Psoas muscle (tissue), 8 donors: Measurements from ENCODE around the gene IQCE. TPM values are rescaled to one million over a fixed set of nuclear protein-coding genes. Genes with fewer than 3 reads are reported as not detected.

Experiments used
- ATAC-seq, 4 donors: fragments of 200-7000 bp; cut with Tn5 transposase; one replicate each; pipeline ENCODE4 v1.9.1; 2020; ENCODE audit warnings: moderate library complexity in 3 of 4, mild to moderate bottlenecking in 2 of 4
- DNase-seq, 2 donors: peaks; one replicate each; pipeline ENCODE4 v3.0.0-alpha.2; 2020
- H3K27ac ChIP-seq: fragments of 200-600 bp; one replicate; pipeline ENCODE4 v1.8.0; 2022
- H3K27me3 ChIP-seq, 3 donors: fragments of 200-600 bp in 1 of 3; one replicate each; pipeline versions ENCODE4 v1.6.1 to v1.8.0; 2013 to 2022; ENCODE audit warnings: low read length in 2 of 3, mild to moderate bottlenecking in 2 of 3, moderate library complexity in 1 of 3; ENCODE audit not compliant: insufficient read depth in 3 of 3
- H3K36me3 ChIP-seq, 2 donors: fragments of 200-600 bp in 1 of 2; one replicate each; pipeline versions ENCODE4 v1.6.1 to v1.8.0; 2013 to 2022; ENCODE audit warnings: low read depth in 1 of 2, mild to moderate bottlenecking in 1 of 2, moderate library complexity in 1 of 2; ENCODE audit not compliant: insufficient read depth in 1 of 2
- H3K4me1 ChIP-seq: fragments of 200-600 bp; one replicate; pipeline ENCODE4 v1.8.0; 2022
- H3K4me3 ChIP-seq: fragments of 200-600 bp; one replicate; pipeline ENCODE4 v1.8.0; 2022; ENCODE audit warnings: mild to moderate bottlenecking
- H3K9me3 ChIP-seq: fragments of 200-600 bp; one replicate; pipeline ENCODE4 v1.8.0; 2022
- WGBS, 3 donors: extraction: QIAGEN DNeasy Blood & Tissue Kit; methylation state at CpG; one replicate each; pipeline versions ENCODE4 v1.1.6 to v1.1.7; 2013; 5-methylcytosine and 5-hydroxymethylcytosine counted together
- intact Hi-C, 2 donors: fragments of 100-400 bp; cut with DNase I; formaldehyde crosslinking; loops; one replicate each; pipeline versions ENCODE4 v1.11.0 to v1.14.2; 2022
- polyA plus RNA-seq, 3 donors: library from polyadenylated mRNA; stranded (reverse); fragments of 200-250 nt; gene quantifications; one replicate each; pipeline ENCODE4 v1.2.3, GENCODE V29; 2013
- total RNA-seq, 4 donors: library from RNA; stranded (reverse); fragmentation: NEBNext Ultra II Directional in 2 of 4; extraction: Animal tissue kit (Norgen Biotek cat#: 25700) in 2 of 4; gene quantifications; one replicate each; pipeline versions ENCODE4 v1.2.1 to v1.2.4, GENCODE V29; 2021 to 2023
- TF ChIP-seq, protein P1 (sequence below): fragments of 200-600 bp; IDR thresholded peaks from one replicate; pipeline ENCODE4 v1.8.0; 2022; ENCODE audit warnings: antibody characterized with exemption
- donor health status: healthy with polysubstance abuse.
- donor health status: DM: no; HTN: no; CAD: no; lungs with moderate emphysema.
- donor health status: Bipolar disorder and iron deficiency.
- donor health status: healthy.
- donor health status: DM: yes; HTN: yes; CAD: no.
- donor health status: DM: no; HTN: no; CAD: no.
- donor health status: DM: no; HTN: no; CAD: no.
- donor health status: DM: yes; HTN: yes; CAD: no.

The IQCE gene
- total and polyA plus RNA-seq, 7 donors, result 2.4 to 9.6 (median 6.6) TPM

DNA sequence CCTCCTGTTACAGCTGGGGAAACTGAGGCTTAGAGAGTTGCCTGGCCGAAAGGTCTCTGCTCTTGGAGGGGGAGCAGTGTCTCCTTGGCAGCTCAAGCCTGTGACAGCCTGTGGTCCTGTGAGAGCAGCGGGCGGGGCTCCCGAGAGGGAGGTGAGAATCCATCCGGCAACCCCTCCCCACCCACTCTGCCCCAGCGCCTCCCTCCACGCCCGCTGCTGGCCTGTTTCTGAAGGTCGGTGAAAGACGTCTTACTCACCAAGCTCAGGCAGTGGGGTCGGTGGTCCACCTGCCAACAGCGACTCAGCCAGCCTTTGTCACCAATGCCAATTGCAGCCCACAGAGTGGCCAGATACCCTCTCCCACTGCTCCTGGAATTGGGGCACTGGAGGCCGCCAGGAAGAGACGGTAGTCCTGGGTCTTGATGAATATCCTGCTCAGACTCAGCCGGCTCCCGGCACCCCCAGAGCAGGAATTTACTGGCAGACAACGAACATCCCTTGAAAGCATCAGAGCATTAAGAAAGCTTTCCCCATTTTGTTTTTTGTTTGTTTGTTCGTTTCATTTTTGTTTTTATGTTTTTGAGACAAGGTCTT is 65.6 kb downstream of the IQCE start:
- Histone ChIP-seq H3K36me3 (no peaks in the 10 kb centered on the region), H3K27me3 (no peaks in the 10 kb centered on the region), H3K4me3 (no peak overlapping the region), H3K9me3 (no peaks in the 10 kb centered on the region), H3K4me1 (peaks cover 14% of the 10 kb centered on the region), H3K27ac (no peak overlapping the region)
- 84 to 86% (median 86%) methylated on average over 18 of the region's 18 CpGs for WGBS, 3 donors
- intact Hi-C loops, result no loop called here
- DNase-seq (no peak), ATAC-seq (no peak)
- TF ChIP-seq, protein P1, sequence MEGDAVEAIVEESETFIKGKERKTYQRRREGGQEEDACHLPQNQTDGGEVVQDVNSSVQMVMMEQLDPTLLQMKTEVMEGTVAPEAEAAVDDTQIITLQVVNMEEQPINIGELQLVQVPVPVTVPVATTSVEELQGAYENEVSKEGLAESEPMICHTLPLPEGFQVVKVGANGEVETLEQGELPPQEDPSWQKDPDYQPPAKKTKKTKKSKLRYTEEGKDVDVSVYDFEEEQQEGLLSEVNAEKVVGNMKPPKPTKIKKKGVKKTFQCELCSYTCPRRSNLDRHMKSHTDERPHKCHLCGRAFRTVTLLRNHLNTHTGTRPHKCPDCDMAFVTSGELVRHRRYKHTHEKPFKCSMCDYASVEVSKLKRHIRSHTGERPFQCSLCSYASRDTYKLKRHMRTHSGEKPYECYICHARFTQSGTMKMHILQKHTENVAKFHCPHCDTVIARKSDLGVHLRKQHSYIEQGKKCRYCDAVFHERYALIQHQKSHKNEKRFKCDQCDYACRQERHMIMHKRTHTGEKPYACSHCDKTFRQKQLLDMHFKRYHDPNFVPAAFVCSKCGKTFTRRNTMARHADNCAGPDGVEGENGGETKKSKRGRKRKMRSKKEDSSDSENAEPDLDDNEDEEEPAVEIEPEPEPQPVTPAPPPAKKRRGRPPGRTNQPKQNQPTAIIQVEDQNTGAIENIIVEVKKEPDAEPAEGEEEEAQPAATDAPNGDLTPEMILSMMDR, result no peak

GRCh38 chr7:2626498-2627117 is 67.8 kb downstream of the IQCE start:
- intact Hi-C loops, result no loop called here
- Histone ChIP-seq H3K36me3 (no peaks in the 10 kb centered on the region), H3K9me3 (no peaks in the 10 kb centered on the region), H3K27ac (no peak overlapping the region), H3K27me3 (no peaks in the 10 kb centered on the region), H3K4me1 (peaks cover 24% of the 10 kb centered on the region), H3K4me3 (no peak overlapping the region)
- TF ChIP-seq, protein P1, result no peak
- DNase-seq (no peak), ATAC-seq (no peak)
- 45 to 52% (median 51%) methylated on average over 18 to 20 of the region's 20 CpGs for WGBS, 3 donors

- Histone ChIP-seq H3K9me3 (no peaks in the 10 kb centered on the region), H3K4me3 (no peak overlapping the region), H3K36me3 (no peaks in the 10 kb centered on the region), H3K4me1 (peaks cover 22% of the 10 kb centered on the region), H3K27ac (no peak overlapping the region), H3K27me3 (no peaks in the 10 kb centered on the region)
- TF ChIP-seq, protein P1, result no peak
- intact Hi-C loops, result no loop called here
- DNase-seq, result no peak
- no peak for ATAC-seq
- 84 to 91% (median 89%) methylated on average over 9 of the region's 9 CpGs for WGBS, 3 donors
These were observed 68.7 kb downstream of the IQCE start for GRCh38 chr7:2627258-2628129.

DNA sequence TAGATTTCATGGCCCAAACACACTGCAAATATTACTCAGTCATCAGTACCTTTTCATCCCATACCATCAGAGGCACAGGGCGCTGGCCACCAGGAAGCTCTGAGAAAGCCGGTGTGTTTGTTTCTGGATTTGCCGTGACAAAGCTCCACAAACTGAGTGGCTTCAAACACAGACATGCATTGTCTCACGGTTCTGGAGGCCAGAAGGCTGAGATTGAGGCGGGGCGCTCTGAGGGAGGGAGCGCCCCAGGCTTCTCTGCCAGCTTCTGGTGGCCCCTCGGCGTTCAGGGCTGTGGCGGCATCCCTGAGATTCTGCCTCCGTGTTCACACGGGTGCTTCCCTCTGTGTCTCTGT is 69.3 kb downstream of the IQCE start:
- intact Hi-C loops, result no loop called here
- Histone ChIP-seq H3K4me3 (no peak overlapping the region), H3K27ac (no peak overlapping the region), H3K36me3 (no peaks in the 10 kb centered on the region), H3K4me1 (peaks cover 25% of the 10 kb centered on the region), H3K27me3 (no peaks in the 10 kb centered on the region), H3K9me3 (no peaks in the 10 kb centered on the region)
- 82 to 84% (median 84%) methylated on average over 12 of the region's 12 CpGs for WGBS, 3 donors
- ATAC-seq, result no peak
- no peak for DNase-seq
- TF ChIP-seq, protein P1, result no peak
